Cortex of kidney (tissue), 1 donor: ENCODE data around the gene TMEM145.

Experiments
- DNase-seq: peaks from one replicate; lab custom pipeline; 2025; lab: John Stamatoyannopoulos, UW

TMEM145 gene

DNA sequence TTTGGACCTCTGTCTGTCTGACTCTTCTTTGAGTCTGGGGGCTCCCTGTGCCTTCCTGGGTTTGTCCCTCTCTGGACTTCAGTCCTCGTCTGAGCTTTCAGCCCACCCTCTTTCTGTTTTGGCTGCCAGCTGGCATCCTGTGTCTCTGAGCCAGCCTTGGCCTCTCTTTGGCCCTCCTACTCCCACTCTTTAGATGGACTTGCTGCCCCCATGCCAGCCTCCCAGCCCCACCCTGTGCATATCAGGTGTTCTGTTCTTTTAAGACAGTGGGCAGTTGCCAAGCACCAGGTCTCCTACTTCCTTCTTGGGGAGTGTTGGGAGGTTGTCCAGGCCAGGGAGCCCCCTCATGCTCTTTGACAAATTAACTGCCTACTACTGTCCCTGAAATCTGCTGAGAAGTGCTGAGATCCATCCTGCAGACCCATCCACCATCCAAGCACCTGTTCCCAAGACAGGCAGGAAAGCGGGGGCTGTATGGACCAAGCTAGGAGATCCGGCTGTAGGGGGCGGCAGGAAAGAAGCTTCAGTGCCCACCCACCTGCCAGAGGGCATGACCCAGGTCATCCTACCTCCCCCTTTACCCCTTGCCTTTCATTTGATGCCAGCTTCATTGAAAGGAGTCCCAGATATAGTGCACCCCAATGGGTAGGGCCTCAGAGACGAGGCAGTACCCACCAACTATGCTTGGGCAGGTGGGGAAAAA, 34.5 kb upstream of the TMEM145 start:
- DNase-seq: no peak

DNA sequence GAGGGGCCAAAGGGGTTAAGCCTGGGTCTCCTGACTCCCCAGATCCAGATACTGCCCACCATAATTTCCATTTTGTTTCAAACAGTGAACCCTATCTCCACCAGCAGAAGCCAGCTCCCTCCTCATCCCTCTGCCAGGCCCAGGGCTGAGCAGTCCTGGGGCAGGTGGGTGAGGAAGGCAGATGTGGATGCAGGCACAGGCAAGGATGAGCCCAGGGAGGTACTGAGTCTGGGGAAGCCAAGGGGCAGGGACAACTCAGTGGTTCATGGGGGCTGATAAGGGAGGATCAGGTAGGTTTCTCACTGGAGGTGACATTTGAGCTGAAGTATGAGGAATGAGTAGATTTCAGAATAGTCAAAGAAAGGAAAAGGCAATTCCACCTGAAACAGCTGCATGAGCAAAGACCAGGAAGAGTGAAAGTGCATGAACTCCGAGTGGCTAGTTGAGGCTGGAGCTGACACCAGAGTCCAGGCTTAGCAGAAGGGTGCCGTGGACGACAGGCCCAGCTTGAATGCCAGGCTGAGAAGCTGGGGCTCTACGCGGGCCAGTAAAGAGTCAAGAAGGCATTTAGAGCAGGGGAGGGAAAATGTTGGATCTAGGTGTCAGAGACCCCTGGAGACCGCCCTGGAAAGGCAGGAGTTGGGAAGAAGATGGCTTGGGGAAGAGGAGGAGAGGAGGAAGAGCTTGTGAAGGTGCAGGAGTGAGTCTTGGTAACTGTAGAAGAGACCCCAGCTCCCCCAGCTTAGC, 33.8 kb upstream of the TMEM145 start:
- no peak for DNase-seq

DNA sequence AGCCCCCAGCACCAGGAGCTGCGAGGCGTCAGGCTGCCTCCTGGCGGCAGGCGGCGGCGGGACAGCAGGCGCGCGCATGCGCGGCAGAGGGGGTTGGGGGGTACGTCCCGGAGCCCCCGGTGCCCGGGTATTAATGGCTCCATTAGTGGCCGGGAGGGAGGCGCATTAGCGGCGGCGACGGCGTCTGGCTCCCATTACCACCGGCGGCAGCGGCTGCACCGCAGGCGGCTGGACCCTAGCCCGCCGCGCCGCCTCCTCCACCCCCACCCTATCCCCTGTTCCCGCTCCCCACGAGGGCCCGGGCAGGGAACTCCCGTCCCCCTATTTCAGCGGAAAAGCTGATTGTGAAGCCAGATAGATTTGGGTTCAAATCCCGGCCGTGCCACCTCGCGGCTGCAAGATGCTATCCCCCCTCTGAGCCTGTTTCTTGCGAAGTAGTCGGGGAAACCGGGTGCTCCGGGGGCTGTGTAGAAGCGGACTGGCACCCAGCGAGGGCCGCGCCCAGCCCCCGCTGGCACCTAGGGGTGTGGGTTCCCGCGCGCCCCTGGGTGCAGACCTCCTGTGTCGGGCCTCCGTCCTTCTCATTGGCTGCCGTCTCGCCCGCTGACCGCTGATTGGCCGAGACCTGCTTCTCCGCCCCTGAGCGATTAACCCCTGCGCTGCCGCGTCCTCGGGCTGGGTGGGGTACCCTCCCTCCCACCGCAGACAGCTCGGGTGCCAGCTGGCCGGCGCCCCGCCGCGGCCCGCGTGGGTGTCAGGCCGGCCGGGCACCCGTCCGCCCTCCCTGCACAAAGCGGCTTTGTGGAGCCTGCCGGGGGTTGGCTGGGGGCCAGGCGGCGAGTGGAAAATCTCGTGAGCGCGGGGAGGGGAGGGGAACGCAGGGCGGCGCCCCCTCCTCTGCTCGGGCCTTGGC, 33.0 kb upstream of the TMEM145 start:
- DNase-seq: peak; percentile 43

DNA sequence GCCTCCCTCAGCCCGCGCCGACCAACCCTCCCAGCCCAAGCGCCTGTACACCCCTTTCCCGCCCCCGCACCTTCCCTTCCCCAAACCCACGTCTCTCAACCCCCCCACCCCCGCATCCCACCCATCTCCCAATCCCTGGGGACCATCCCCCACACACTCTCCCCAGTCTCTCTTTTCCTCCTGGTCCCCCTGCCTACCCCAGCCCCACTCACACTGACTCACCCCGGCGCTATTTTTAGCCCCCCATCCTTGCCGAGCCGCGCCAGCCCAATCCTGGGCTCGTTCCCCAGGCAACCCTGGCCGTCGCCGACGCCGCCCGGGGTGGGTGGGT, 32.3 kb upstream of the TMEM145 start:
- no peak for DNase-seq

DNA sequence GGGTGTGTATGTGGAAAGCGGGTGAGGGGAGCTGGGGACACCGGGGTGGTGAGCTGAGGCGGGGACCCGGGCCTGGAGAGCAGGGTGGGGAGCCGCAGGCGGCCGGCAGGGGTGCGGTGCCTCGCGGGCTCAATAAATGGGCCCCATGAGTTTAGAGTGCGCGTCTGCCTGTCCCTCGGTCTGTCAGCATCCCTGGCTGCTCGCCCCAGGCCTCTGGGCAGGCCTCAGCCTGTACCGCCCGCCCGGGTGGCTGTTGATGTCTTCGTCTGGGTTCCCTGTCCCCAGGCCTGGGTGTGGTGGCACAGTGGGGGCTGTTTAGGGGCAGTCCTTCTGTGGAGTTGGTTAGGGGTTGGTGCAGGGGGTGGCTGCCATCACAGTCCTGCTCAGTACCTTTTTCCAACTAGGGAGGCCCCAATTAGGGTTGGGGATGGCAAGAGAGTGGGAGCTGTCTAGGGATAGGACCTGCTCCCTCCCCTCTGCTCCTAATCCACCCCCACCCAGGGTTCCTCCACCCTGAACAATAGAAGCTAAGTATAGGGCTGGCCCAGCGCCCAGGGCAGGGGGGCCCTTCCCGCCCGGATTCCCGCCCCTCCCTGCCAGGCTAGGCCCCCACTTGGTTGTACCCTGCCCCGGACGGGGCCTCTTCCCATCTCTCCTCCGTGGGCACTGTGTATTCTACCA, 31.8 kb upstream of the TMEM145 start:
- DNase-seq: no peak

DNA sequence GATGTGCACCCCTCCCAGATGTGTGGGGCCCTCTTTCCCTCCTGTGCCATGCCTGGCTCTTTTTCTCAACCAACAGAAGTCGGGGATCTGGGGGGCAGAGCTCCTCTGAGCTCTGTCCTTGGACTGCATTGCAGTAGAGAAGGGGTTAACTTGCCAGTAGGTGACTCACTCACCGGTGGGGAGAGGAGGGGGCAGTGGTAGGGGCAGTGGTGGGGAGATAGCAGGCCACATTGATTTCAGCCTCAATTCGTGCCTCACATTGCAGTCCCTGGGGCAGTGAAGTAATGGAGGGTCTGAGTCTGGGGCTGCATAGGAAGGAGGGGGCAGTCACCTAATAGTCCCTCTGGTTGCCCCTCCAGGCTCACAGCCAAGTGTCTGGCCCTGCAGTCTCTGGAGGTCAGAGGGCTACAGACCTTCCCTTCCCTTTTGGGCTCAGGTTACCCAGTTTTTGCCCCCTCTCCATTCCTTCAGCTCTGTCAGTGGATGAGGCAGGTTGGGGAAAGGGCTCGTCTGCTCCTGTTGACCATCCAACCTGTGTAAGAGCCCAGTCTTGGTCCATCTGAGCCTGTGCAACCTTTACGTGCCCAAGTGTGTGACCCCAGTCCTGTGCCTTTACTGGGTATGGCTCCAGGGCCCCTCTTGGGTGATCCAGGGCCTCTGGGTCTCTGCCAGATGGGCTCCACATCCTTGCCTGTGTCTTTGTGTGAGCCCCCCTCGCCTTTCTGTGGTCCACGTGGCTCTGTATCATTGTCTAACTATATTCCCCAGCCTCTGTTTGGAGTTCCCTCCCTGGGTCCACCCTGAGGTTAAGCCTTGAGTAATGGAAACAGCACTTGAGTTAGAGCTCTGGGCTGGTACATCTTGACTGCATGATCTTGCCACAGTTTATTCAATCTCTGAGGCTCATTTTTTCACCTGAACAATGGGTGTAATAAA, 31.0 kb upstream of the TMEM145 start:
- no peak for DNase-seq

DNA sequence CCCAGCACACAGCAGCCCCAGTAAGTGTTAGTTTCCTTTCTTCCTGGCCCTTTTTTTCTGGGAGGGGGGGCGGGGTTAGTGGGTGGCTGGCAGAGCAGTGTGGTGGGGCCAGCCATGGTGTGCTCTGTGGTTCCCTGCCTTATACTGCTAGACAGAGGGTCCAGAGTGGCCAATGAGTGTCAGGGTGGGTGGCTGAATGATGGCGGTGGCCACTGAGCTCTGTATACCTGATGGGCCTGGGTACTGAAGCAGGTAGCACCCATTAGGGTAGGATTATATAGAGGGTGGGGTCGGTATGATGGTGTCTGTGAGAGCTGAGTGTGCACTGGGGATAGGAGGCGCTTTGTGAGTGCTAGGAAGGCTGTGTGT, 30.3 kb upstream of the TMEM145 start:
- no peak for DNase-seq

DNA sequence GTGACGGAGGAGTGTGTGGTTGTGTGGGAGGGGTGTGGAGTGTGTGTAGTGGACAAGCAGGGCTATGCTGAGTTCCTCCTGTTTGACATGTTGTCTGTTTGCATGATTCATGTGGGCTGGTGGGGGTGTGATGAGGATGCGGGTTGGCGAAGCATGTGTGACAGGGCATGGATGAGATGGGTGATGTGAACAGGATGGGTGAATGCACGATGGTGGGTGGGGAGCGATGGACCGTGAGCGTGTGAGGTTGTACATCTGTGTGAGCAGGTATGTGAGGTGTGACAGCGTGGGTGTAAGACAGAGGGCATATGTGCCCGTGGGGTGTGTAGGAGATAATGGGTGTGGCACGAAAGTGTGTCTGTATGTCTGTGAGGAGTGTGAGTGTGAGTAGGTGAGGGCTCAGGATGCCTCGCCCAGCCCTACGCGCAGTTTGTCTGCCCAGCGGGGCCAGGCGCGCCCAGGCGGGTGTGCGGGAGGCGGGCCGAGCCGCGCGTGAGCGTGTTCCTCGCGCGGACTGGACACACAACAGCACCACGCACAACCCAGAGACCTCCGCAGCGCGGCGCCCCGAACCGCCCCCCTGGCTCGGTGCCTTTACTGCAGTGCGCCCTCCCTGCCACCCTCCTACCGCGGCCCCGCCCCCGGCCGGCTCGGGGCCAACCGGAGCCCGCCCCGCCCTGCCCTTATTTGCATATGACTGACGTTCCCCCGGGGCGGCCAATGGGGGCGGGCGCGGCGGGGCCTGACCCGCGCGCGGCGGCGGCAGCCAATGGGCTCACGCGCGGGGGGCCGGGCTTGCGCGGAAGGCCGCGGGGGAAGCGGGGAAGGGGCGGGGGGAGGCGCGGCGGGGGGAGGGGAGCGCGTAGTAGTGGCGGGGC, 29.7 kb upstream of the TMEM145 start:
- peak; percentile 50 for DNase-seq

DNA sequence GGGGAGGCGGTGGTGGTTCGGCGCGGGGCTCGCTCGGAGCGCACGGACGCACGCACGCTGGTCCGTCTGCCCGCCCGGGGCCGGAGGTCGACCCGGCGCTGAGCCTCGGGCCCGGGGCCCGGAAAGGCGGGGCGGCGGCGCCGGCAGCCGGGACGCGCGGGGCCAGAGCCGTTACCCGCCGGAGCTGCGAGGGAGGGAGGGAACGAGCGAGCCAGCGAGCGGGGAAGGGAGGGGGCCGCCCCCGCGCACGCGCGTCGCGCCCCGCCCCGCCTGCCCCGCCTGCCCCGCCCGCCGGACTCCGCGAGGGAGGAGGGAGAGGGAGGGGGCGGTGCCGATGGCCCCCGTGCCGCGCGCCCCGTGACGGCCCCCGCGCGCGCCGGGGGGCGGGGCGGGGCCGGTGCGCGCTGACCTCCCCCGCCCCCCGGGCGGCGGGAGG, 29.0 kb upstream of the TMEM145 start:
- DNase-seq: peak; percentile 38

DNA sequence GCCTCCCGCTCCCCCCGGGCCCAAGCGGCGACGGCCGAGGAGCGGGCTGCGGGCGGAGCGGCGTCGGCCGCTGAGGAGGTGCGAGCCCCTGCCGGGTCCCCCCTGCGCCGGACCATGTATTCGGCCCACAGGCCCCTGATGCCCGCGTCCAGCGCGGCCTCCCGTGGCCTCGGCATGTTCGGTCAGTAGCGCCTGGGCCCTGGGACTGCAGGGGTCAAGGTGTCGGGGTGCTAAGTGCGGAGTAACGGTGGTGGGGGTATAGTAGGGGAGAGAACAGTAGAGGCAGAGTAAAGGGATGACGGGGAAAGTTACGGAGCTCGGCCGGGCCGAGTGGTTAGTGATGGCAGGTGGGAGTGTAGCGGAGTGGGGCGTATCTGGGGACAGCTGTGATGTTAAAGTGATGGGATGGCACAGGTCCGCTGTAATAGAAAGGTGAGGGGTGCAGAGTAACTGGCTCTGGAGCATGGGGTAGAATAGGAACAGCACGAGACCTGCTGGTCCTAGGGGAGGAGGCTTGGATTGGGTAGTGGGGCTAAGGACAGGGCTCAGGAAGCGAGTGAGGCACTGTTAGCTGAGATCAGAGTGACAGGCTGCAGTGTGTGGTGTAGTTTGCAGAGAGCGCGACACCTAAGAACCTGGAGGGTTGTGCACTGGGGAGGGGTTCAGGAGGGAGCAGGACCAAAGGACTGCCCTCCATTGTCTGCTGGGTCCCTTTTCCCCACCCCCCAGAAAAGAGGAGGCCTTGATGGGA, 28.3 kb upstream of the TMEM145 start:
- DNase-seq: no peak

DNA sequence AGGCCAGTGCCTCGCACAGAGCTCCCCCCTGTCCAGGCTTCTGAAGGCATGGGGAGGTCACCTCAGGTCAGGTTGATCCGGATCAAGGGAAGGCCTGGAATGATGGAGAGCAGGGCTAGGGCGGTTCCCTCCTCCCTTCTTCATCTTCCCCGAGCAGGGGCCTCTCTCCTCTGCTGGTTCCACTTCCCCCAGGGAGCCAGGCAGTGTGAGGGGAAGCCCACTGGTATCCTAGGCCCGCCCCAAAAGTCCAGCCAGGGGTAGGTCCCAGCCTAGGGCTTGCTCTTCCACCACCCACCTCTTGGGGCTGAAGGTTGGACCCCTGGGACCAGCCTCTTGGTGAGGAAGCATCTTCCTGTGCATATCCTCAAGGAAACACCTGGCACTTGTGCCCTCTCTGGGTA, 27.6 kb upstream of the TMEM145 start:
- DNase-seq: no peak

DNA sequence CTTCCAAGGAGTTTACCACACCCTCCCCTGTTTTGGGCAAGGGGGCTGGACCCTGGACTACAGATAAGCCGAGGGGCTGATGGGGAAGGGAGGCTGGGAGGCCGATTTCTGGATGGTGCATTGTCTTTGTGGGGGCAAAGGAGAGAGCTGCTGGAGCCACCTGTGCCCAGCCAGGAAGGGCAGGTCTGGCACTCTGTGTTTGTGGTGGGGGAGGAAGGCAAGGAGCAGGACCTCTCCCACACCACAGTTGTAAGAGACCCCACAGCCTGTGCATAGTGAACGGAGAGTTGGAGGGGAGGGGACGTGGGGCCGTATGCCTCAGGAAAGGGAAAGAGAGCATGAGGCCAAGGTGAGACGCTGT, 27.1 kb upstream of the TMEM145 start:
- DNase-seq: no peak

DNA sequence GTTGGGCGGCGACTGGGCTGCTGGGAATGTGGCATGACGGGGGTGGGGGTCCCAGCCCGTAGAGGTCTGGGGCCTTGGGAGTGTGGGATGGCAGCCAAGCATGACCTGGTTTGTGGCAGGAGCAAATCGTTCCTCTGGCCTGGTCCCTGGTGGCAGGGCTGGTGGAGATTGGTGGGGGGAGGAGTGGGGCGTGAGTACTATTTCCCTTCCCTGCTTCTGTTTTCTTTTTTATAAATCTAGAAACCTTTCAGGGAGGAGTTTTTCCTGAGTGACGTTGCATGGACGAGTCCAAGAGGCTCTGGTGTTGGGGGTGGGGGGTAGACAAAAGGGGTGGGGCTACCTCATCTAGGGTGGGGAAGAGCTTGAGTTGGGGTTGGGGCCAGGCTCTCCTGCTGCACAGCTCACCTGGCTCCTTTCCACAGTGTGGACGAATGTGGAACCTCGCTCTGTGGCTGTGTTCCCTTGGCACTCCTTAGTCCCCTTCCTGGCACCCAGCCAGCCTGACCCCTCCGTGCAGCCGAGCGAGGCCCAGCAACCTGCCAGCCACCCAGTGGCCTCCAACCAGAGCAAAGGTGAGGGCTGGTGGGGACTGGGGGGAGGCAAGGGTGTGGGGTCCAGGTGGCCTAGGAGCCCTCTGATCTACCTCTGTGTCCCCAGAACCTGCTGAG, 26.6 kb upstream of the TMEM145 start:
- no peak for DNase-seq

DNA sequence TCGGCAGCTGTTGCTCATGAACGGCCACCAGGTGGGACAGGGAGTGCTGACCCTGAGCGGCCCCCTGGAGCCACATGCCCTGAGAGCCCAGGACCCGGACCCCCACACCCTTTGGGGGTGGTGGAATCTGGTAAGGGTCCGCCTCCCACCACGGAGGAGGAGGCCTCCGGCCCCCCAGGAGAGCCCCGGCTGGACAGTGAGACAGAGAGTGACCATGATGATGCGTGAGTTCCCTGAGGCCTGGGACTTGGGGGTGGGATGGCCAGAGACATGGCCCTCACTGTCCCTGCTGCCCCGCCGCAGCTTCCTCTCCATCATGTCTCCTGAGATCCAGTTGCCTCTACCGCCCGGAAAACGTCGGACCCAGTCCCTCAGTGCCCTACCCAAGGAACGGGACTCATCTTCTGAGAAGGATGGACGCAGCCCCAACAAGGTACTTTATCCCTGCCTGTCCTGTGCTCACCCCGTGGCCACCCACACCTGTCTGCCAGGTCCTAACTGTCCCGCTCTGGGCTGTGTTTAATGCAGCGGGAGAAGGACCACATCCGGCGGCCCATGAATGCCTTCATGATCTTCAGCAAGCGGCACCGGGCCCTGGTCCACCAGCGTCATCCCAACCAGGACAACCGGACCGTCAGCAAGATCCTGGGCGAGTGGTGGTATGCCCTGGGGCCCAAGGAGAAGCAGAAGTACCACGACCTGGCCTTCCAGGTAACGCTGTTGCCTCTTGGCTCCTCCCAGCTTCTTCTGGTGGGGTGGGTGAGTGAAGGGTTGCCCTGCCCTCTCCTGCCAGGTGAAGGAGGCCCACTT, 25.9 kb upstream of the TMEM145 start:
- no peak for DNase-seq

DNA sequence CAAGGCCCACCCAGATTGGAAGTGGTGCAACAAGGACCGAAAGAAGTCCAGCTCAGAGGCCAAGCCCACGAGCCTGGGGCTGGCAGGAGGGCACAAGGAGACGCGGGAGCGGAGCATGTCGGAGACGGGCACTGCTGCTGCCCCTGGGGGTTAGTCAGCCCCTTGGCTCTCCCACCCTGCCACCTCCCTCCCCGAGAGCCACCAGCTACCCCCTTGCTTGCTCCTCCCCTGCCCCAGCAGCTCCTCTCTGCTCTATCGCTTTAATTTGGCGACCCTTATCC, 25.3 kb upstream of the TMEM145 start:
- no peak for DNase-seq

DNA sequence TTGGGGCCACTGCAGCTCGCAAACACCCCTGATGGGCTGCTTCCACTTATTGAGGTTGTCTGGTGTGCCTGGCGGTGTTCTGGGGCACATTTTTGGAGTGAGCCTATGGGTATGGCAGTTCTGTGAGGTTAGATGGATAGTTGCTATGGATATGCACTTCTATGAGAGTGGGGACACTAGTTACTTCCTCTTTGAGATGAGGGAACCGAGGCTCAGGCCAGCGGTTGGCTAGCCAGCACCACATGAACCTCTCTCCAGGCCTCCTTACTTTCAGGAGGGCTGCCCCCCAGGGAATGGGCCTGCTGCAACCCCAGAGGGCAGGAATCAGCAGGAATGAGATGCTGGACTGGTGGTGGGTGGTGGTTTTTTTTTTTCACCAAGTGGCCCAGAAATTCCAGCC, 24.7 kb upstream of the TMEM145 start:
- DNase-seq: no peak

DNA sequence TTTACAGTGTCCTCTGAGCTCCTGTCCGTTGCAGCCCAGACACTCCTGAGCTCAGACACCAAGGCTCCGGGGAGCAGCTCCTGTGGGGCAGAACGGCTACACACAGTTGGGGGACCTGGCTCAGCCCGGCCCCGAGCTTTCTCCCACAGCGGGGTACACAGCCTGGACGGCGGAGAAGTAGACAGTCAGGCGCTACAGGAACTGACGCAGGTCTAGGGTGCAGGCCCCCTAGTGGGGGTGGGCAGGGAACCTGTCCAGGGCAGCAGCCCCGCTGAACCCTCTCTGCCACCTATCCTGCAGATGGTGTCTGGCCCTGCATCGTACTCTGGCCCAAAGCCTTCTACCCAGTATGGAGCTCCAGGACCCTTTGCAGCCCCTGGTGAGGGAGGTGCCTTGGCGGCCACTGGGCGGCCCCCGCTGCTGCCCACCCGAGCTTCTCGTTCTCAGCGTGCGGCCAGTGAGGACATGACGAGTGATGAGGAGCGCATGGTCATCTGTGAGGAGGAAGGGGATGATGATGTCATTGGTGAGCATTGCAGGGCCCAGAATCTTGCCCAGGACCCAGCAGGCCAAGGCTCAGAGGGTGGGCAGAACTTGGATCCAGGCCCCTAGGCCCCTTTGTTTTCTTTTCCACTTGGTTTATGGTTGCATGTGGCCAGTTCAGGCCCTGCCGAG, 24.1 kb upstream of the TMEM145 start:
- no peak for DNase-seq

DNA sequence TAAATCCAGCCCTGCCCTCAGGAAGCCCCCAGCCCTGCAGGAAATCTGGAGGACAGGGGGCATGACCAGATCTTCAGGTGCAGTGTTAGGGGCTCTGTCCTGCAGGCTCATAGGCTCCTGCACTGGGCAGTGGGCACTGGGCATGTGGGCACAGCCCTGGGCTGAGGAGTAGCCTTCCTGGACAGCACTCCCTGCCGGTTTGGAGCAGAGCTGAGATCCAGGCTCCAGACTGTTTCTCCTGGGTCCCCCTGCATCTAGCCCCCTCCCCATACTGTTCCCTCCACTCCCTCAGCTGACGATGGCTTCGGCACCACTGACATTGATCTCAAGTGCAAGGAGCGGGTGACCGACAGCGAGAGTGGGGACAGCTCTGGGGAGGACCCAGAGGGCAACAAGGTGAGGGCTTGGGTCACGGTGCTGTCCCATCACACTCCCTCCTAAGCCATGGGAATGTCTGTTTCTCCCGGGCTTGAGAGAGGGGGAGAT, 23.5 kb upstream of the TMEM145 start:
- no peak for DNase-seq
